HG03439 (cell line): ENCODE measurements around the gene SLC11A1.

Source experiments
- ATAC-seq: cut with Tn5 transposase; IDR thresholded peaks from one replicate; pipeline ENCODE4 v1.9.1; 2021; ENCODE audit warnings: mild to moderate bottlenecking, moderate library complexity; ENCODE audit not compliant: unreplicated experiment

The SLC11A1 gene

DNA sequence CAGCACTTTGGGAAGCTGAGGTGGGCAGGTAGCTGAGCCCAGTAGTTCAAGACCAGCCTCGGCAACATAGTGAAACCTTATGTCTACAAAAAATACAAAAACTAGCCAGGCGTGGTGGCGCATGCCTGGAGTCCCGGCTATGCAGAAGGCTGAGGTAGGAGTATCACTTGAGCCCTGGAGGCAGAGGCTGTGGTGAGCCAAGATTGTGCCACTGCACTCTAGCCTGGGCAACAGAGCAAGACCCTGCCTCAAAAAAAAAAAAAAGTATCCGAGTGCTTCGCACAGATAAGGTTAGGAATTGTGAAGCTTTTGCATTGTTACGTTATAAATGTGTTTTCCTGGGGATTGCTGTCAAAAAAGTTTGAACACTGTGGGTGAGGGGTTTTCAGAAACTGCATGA, 21.7 kb downstream of the SLC11A1 start:
- ATAC-seq, result no peak

DNA sequence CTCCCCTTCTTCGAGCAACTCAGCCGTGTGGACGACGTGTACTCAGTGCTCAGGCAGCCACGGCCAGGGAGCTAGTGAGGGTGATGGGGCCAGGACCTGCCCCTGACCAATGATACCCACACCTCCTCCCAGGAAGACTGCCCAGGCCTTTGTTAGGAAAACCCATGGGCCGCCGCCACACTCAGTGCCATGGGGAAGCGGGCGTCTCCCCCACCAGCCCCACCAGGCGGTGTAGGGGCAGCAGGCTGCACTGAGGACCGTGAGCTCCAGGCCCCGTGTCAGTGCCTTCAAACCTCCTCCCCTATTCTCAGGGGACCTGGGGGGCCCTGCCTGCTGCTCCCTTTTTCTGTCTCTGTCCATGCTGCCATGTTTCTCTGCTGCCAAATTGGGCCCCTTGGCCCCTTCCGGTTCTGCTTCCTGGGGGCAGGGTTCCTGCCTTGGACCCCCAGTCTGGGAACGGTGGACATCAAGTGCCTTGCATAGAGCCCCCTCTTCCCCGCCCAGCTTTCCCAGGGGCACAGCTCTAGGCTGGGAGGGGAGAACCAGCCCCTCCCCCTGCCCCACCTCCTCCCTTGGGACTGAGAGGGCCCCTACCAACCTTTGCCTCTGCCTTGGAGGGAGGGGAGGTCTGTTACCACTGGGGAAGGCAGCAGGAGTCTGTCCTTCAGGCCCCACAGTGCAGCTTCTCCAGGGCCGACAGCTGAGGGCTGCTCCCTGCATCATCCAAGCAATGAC, 22.4 kb downstream of the SLC11A1 start:
- no peak for ATAC-seq

DNA sequence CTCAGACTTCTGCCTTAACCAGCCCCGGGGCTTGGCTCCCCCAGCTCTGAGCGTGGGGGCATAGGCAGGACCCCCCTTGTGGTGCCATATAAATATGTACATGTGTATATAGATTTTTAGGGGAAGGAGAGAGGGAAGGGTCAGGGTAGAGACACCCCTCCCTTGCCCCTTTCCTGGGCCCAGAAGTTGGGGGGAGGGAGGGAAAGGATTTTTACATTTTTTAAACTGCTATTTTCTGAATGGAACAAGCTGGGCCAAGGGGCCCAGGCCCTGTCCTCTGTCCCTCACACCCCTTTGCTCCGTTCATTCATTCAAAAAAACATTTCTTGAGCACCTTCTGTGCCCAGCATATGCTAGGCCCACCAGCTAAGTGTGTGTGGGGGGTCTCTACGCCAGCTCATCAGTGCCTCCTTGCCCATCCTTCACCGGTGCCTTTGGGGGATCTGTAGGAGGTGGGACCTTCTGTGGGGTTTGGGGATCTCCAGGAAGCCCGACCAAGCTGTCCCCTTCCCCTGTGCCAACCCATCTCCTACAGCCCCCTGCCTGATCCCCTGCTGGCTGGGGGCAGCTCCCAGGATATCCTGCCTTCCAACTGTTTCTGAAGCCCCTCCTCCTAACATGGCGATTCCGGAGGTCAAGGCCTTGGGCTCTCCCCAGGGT, 23.1 kb downstream of the SLC11A1 start:
- no peak for ATAC-seq

DNA sequence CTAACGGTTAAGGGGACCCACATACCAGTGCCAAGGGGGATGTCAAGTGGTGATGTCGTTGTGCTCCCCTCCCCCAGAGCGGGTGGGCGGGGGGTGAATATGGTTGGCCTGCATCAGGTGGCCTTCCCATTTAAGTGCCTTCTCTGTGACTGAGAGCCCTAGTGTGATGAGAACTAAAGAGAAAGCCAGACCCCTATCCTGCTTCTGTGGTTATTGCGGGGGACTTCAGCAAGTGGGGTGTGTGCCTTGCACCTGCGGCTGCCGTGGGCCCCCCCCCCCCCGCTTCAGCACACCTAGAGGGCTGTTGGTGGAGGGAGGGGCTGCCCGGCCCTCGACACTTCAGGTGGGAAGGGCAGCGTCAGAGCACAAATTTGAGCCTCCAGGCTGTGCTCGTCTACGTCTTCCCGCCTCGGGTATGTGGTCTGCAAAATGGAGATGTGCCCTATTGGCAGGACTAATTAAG, 23.7 kb downstream of the SLC11A1 start:
- ATAC-seq, result peak; percentile 13

GRCh38 chr2:218406209-218406948, 24.3 kb downstream of the SLC11A1 start:
- peak; percentile 65 for ATAC-seq

DNA sequence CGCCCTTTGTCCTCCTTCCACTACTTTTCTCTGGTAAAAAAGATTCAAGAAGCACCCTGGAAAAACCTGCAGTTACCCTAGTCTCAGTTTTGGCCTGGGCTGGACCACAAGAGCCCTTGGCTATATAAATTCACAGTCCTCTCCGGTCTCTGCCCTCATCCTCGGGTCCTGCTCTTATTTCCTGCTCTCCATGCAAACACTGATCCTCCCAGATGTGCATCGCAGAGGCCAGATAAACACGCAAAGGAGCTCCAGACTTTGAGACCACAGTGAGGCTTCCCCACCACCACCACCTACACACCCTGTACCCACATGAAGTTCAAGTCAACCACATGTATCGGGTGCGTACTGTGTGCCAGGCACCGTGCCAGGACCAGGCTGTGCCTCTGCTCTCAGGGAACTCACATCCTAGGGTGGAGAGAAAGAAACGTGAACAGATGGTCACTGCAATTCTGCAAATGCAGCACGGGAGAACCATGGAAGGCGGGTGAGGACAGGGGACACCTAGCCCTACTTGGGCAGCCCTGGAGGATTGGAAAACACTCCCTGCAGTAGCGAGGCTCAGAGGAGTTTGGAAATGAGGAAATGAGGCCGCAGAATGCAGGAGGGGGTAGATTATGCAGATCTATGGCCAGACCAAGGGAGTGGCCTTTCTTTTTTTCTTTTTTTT, 25.0 kb downstream of the SLC11A1 start:
- ATAC-seq, result no peak

- ATAC-seq, result no peak
Measured at GRCh38 chr2:218407717-218408116, 25.6 kb downstream of the SLC11A1 start.

DNA sequence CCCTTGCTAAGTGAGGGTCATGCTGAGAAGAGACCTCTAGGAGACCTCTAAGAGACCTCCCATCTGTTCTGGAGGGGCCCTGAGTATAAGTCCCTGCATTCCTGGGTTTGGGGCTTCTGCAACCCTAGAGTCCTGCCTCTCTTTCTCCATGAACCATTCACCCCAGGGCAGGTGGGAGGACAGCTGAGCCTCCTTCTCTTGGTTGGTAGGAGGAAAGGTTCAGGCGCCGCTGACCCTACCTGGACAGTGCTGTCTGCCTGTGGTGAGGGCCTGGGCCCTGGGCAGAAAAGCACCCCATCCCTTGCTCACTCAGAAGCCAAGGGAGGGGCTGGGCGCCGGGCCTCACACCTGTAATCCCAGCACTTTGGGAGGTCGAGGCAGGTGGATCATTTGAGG, 36.2 kb downstream of the SLC11A1 start:
- ATAC-seq, result no peak

- ATAC-seq, result no peak
Measured at GRCh38 chr2:218418717-218419458, 36.8 kb downstream of the SLC11A1 start, which contains the start of gene VIL1. Gene VIL1 (plus strand): TSS chr2:218419123. CDS start chr2:218423779, 4,656 bp downstream.

GRCh38 chr2:218419630-218420216, 37.6 kb downstream of the SLC11A1 start:
- ATAC-seq, result no peak

GRCh38 chr2:218421027-218421426, 39.0 kb downstream of the SLC11A1 start:
- no peak for ATAC-seq

DNA sequence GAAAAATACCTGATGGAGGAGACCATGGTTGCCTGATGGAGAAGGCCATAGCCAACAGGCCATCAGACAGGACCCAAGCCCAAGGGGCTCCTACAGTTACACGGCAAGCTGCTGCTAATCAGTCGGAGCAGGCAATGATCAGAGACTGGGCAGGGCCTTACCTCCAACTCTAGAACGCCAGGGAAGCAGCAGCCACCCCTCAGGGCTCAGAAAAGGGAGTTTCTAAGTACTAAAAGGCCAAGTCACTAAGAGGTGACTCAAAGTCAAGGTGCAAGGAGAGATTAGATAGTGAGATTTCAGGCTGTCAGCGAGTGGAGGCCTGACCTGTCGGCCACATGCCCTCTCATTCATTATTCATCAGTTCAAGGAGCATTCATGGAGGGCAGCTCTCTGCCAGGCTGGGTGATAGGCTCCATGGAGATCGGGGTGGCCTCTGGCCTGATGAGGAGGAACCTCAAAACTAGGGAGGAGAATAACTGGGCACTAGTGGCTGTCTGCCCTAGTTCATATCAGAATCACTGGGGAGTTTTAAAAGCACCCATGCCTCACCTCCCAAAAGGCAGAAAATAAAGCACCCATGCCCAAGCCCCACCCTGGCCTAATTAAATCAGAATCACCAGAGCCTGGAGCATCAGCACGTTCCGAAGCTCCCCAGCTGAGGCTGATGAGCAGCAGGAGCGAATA, 40.5 kb downstream of the SLC11A1 start:
- ATAC-seq, result no peak

- ATAC-seq, result no peak
Measured at GRCh38 chr2:218423584-218423983, 41.5 kb downstream of the SLC11A1 start.

- no peak for ATAC-seq
Measured at GRCh38 chr2:218425531-218425930, 43.5 kb downstream of the SLC11A1 start.

GRCh38 chr2:218427741-218428140, 45.7 kb downstream of the SLC11A1 start:
- no peak for ATAC-seq

DNA sequence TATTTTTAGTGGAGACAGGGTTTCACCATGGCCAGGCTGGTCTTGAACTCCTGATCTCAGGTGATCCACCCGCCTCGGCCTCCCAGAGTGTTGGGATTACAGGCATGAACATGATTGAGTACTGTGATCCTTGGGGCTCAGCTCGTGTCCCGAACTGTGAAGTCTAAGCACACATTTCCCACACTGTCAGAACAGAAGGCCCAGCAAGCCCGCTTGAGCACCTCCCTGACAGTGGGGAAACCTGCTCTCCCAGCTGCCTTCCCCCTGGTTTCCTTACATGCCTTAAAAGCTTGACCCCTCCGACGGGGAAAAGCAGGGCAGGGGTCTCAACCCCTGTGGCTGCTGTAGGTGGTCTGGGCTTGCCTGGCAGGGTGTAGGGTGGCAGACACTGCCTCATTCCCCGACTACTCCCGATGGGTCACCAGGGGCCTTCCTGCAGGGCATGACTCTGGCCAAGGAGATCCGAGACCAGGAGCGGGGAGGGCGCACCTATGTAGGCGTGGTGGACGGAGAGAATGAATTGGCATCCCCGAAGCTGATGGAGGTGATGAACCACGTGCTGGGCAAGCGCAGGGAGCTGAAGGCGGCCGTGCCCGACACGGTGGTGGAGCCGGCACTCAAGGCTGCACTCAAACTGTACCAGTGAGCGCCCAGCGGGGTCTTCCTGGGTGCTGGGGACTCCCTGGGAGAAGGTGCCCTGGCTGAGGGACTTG, 46.9 kb downstream of the SLC11A1 start:
- ATAC-seq, result no peak

DNA sequence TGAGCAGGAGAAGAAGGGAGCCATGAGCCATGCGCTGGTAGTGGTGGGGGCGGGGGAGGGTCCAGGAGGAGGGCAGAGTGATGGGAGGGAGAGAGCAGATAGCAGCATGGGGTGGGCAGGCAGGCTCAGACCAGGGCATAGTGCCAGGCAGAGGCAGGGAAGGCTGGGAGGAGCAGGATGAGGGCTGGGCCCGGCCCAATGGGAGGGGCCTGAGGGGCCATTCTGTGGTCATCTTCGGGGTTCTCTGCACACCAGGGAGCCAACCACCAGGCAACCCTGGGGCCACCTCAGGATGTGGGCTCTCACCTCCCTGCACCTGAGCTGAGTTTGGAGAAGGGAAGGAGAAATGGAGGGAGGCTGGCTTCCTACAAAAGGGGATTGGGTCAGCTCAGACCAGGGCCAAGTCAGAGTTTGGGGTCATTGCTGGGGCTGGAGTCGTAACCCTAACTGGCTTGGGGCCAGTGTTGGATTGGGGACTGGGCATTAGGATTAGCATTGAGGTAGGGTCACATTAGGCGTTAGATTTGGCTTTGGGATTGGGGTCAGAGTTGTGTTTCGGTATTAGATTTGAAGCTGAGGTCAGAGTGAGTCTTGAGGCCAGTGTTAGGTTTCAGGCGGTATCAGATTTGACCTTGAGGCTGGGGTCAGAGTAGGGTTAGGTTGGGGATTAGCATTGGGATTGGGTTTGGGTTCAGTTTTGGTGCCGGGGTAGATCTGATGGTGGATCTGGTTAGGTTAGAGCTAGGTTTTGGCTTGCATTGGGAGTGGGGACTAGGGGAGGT, 48.0 kb downstream of the SLC11A1 start:
- no peak for ATAC-seq

GRCh38 chr2:218430721-218431120, 48.6 kb downstream of the SLC11A1 start:
- ATAC-seq, result no peak
